HG03103 (cell line): ENCODE measurements around the gene GDPD2.

ENCODE experiments used
- ATAC-seq: cut with Tn5 transposase; IDR thresholded peaks from one replicate; pipeline ENCODE4 v1.9.1; 2021; ENCODE audit warnings: low read depth; ENCODE audit not compliant: unreplicated experiment

GDPD2 gene

GRCh38 chrX:70437011-70437410 is 13.9 kb downstream of the GDPD2 start:
- ATAC-seq, result no peak

GRCh38 chrX:70437921-70438665 is 15.0 kb downstream of the GDPD2 start:
- ATAC-seq, result no peak

DNA sequence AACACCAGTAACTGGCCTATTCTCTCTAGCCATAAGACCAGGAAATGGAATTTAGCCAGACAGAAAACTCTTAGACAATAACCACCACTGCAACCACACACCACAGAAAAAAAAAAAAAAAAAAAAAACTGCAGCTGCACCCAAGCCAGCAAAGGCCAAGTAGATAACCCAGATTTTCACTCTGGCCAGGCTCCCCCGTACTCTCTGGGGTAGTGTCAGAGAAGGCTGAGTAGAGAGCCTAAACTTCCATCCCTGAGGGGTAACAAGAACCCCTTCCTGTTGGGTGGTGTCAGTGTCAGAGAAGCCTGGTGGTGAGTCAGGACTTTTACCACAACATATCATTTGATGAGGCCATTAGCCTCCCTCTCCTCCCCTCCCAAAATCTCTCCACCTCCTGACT is 15.9 kb downstream of the GDPD2 start:
- no peak for ATAC-seq

DNA sequence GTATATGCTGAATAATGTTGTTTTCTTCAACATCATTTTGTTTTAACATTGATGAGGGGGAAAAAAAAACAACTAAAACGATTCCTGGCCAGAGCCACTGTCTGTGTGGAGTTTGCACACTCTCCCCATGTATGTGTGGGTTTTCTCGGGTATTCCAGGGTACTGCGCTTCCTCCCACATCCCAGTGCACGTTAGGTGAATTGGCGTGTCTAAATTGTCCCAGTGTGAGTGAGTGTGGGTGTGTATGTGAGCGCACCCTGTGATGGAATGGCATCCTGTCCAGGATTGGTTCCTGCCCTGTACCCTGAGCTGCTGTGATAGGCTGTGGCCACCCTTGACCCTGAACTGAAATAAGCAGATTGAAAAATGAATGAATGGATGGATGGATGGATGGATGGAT is 19.1 kb downstream of the GDPD2 start:
- no peak for ATAC-seq

DNA sequence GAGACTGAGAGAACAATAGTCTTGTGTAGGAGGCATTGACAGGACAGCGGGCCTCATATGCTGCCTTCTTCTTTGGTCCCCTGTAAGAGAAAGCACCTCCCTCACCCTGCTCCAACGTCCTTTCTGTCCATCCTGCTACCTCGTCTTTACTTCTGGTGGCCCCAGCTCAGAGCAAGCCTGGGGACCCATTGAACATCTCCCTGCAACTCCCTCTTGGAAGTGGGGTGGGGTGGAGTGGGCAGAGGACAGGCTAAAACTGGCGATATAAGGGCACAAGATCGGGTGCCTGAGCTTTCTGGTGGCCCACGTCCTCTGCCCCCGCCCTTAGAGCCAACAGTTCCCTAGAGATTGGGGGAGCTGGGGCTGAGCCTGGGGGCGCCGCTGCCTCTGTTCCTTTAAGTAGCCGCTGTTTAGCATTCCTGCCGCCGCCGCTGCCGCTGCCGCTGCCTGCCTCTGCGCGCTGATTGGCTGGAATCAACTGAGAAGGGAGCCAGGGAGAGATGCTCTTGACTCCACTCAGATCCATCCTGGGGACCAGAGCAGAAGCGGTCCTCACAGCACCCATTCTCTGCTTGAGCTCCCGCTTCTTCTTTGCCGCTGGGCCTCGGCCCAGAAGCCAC is 21.3 kb downstream of the GDPD2 start, which contains the start of gene DLG3:
DLG3 (plus strand) TSS at position 510 of the 620 bp plus-strand sequence. CDS start 367 bp downstream, outside the sequence.
- no peak for ATAC-seq

- no peak for ATAC-seq
These were observed 22.0 kb downstream of the GDPD2 start for GRCh38 chrX:70444946-70445656.

DNA sequence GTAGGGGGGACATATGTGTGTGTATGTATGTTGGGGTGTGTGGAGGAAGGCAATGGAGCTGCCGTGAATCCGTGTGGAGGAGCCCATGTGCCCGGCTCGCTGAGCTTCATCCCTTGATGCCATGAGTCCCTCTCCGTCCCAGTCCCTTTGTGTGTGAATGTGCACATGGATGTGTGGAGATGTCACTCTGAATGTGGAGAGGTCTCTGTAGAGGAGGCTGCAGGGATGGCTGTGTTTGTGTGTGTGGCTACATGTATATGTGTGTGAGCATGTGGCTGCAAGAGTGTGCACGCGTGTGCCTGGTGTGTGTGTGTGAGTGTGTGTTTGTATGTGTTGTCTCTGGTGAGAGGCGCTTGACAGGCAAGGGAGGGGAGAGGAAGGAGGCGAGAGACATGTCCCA is 22.8 kb downstream of the GDPD2 start:
- no peak for ATAC-seq

GRCh38 chrX:70446380-70447350 is 23.6 kb downstream of the GDPD2 start:
- ATAC-seq, result no peak

GRCh38 chrX:70449457-70449966 is 26.4 kb downstream of the GDPD2 start:
- no peak for ATAC-seq

DNA sequence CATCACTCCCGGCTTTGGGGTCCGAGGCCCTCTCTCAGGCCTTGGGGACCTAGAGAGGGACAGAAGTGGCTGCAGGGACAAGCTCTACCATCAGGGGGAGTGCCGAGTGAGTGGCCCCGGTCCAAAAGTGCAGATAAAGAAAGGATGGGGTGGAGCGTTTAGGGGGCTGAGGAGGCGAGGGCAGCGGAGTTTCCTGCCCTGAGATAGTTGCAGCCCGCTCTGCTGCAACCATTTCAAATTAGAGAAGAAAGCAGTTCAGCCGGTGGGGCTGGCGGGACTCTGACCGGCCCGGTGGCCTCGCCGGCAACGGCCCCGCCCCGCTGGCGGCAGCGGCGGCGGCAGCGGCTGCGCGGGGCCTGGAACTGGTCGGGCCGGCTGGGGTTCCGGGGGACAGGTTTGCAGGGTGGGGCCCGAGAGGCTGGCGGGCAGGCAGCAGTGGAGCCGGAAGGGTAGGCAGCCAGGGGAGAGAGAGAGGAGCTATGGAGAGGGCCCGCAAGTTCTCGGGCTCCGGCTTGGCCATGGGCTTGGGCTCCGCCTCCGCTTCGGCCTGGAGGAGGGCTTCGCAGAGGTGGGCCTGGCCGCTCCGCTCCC is 29.1 kb downstream of the GDPD2 start:
- ATAC-seq, result peak; percentile 46

DNA sequence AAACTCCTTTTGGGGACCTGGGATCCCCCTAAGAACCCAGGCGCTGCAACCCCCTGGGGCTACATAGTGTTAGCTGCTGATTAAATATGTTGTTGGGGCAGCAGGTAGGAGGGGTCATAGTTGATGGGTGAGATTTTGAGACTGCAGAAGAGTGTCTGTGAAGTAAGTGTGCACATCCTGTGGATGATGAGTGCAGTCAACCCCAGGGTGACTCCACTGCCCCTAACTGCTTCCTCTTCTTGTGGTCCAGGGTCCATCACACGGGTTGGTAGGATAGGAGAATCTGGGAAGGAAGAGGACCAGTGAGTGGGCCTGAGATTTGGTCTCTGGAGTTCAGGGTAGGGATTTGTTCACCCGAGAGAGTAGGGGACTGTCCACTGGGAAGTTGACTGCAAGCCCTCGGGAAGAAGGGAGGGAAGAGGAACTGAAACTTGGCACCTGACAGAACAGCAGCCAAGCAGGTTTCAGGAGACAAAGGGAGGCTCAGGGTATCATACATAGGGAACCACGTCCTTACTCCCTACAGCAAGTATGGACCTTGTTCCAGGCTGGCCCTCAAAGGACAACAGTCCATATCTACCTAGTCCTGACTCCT is 30.0 kb downstream of the GDPD2 start:
- no peak for ATAC-seq

DNA sequence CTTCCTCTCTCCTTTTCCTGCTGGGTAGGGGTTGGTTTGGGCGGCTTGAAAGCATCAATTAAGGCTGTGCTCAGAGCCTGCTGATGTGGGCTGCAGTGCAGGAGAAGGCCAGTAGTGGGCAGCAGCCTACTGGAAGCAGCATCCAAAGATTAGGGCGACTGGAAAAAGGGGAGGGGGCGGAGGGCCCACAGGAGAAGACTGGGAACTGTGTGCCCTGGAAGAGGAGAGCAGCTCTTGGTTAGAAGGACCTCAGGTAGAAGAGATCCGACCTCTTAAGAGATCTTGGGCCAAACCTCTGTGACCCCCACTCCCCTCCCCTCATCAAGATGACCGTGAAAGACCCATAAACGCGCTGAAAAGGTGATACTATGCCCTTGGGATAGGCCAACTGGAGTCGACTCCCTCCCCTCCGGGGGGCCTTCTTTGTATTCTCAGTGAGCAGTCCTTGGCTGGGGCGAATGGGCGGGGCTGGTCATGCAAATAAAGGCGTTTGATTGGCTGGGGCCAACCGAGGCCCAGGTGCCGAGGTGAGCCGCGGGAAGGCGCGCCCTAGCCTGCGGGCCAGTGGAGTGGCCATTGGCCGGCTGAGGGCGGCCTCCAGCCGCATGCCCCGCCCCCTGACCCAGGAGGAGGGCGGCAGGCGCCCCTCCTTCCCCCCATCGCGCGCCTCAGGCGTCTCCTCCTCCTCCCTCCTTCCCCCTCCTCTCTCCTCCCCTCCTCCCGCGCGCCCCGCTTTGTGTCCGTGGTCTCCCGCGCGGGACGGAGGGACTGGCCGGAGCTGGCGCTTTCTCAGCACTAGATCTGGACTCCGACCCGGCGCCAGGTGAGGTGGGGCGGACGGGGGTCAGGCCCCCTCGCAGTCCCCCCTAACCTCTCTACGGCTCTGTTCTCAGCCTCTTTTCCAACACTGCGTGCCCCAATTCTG is 31.6 kb downstream of the GDPD2 start:
- no peak for ATAC-seq

DNA sequence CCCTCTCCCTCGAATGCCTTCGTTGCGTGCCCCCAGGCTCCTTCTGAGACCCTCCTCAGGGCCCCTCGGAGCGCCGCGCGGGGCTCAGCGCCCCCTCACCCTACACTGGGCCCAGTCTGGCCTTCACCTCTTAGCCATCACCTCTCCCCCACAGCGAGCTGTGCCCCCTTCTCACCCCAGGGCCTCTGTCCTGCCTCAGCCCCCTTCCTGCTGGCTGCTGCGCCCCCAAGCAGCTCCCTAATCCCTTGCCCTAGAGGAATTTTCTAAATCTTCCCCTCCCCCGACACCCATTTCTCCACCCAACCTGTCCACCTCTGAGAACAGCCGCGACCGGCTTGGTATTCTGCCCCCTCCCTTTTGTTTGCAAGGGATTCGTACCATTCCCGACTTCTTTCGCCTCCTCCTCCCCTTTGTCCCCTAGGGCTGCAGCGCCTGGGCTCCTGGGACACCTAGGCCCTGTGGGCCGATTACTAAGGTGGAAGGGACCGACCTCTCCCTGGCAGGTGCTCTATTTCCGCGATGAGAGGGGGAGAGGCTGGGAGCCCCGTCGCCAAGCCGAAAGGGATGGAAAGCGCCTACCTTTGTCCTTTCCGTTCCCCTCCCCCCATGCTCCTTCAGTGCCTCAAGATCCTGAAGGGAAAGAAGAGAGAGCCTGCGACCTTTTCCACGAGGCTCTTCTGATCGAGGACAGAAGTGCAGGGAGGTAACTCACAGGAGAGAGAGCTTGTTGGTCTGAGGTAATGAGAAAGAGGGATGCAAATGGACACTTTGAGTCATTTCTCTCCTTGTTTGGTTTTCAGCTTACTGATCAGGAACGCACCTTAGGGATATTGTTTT is 32.5 kb downstream of the GDPD2 start:
- ATAC-seq, result no peak

- ATAC-seq, result no peak
These were observed 33.1 kb downstream of the GDPD2 start for GRCh38 chrX:70456256-70456655.

- no peak for ATAC-seq
These were observed 37.9 kb downstream of the GDPD2 start for GRCh38 chrX:70461026-70461425.

DNA sequence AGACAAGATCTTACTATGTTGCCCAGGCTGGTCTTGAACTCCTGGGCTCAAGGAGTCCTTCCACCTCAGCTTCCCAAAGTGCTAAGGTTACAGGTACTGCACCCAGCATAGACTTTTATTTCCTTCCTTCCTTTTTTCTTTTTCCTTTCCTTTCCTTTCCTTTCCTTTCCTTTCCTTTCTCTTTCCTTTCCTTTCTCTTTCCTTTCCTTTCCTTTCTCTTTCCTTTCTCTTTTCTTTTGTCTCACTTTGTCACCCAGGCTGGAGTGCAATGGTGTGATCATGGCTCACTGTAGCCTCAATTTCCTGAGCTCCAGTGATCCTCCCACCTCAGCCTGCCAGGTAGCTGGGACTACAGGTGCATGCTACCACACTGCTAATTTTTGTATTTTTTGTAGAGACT is 40.9 kb downstream of the GDPD2 start:
- ATAC-seq, result no peak

- ATAC-seq, result no peak
These were observed 43.9 kb downstream of the GDPD2 start for GRCh38 chrX:70466968-70467367.

- no peak for ATAC-seq
These were observed 45.6 kb downstream of the GDPD2 start for GRCh38 chrX:70468709-70469108.
